ENCODE data around the gene RAG1.

GRCh38 chr11:36623494-36623893, 55.7 kb downstream of the RAG1 start:
- TF ChIP-seq CTCF (IDR thresholded peaks at IDR 0.05): no peak
- no peak for TF ChIP-seq POLR2A (IDR thresholded peaks at IDR 0.05)

All from suprapubic skin (tissue), 3 donors.